Lower leg skin (tissue), 4 donors: ENCODE results near the gene CIP2A. TPM values are rescaled to one million over a fixed set of nuclear protein-coding genes. Genes with fewer than 3 reads are reported as not detected.
"Not testable (repeated sequence)": the region's sequence is repeated elsewhere in the genome, so short reads cannot be mapped to it uniquely, and the experiment has no call there.

Experiments
- DNase-seq, 2 donors: peaks; one replicate each; pipeline ENCODE4 v3.0.0-alpha.2; 2019; ENCODE audit warnings: low spot score in 2 of 2
- H3K4me3 ChIP-seq: fragments of 200-600 bp; sonication (generic); 2 replicates; pipeline ENCODE4 v1.5.1; 2017; ENCODE audit warnings: mild to moderate bottlenecking, low read depth; ENCODE audit not compliant: poor library complexity, severe bottlenecking
- POLR2A ChIP-seq, 2 donors: fragments of 450-650 bp; IDR thresholded peaks; one replicate each; pipeline ENCODE4 v1.6.1; 2016 to 2017; ENCODE audit warnings: antibody characterized with exemption in 2 of 2, mild to moderate bottlenecking in 1 of 2, moderate library complexity in 1 of 2
- WGBS, 2 donors: methylation state at CpG; one replicate each; pipeline ENCODE4 v1.1.5; 2018; 5-methylcytosine and 5-hydroxymethylcytosine counted together
- intact Hi-C: fragments of 100-400 bp; cut with DNase I; formaldehyde crosslinking; loops from one replicate; pipeline ENCODE4 v1.15.0; 2023; ENCODE audit warnings: low total_unique reads
- total RNA-seq, 4 donors: library from RNA; depleted of rRNA; stranded (reverse); fragments of >200 nt; gene quantifications; one replicate each; pipeline ENCODE4 v1.1.0, GENCODE V29; 2016
- TF ChIP-seq, protein P1 (sequence below), 3 donors: fragments of 450-650 bp; IDR thresholded peaks; one replicate each; pipeline ENCODE4 v1.5.1; 2016; ENCODE audit warnings: antibody characterized with exemption in 3 of 3, mild to moderate bottlenecking in 3 of 3, moderate library complexity in 2 of 3

Gene CIP2A
- 1 to 10 TPM in 3 of 4 donors, under 1 TPM in 1; 0.84 to 2.2 (median 1.3) TPM for total RNA-seq

DNA sequence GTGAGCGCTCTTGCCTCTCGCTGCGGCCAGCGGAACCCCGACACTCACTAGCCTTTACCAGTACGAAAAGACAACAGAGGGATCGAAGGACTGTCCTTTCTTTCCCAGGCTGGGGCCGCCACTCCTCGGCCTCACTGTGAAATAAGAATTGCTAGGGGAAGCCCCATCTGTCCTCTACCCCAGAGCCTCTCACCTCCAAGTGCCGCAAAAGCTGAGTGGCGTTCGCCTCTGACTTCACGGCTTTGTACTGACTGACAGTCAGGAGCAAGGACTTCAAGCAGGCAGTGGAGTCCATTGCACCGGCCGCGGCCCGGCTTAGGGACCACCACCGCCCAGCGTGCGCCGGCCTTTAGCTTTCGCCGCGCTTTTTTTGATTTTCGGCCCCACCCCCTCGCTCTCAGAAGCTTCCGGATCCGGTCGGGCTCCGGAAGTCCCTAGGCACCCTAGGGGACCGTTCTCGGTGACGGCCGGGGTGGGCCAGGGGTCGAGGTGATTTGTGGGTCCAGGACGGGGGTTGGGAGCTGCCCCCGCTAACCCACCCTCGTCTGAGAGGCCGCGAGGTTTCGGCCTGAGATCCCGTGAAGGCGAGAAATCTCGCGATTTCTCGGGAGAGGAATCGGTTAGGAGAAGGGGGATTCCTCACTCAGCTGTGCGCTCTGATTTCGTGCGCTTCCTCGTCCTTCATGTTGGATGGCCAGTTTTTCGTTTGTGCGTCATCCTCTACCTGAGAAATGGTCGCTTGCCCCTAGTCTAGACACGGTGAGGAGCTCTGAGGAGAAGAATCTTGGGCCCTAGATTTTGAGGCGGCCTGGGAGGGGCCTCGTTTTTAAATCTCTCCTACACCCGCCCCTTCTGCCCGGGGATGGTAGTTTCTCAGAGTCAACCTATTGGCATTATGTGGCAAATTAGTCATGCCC lies at the start of gene CIP2A, which contains the start of gene DZIP3:
TSS of gene CIP2A (minus strand) at position 358 of the 917 bp plus-strand sequence. CDS start at position 295, 63 bp downstream.
TSS of gene DZIP3 (plus strand) at position 642 of the 917 bp plus-strand sequence. CDS start 15,685 bp downstream, outside the sequence.
- 0 to 1% methylated on average over 44 to 58 of the region's 59 CpGs for WGBS, 2 donors
- intact Hi-C loops = no loop called here
- H3K4me3 ChIP-seq = peak within 1 kb of the TSS; percentile 73
- peak; percentile 65 to 94 for DNase-seq
- TF ChIP-seq, protein P1, sequence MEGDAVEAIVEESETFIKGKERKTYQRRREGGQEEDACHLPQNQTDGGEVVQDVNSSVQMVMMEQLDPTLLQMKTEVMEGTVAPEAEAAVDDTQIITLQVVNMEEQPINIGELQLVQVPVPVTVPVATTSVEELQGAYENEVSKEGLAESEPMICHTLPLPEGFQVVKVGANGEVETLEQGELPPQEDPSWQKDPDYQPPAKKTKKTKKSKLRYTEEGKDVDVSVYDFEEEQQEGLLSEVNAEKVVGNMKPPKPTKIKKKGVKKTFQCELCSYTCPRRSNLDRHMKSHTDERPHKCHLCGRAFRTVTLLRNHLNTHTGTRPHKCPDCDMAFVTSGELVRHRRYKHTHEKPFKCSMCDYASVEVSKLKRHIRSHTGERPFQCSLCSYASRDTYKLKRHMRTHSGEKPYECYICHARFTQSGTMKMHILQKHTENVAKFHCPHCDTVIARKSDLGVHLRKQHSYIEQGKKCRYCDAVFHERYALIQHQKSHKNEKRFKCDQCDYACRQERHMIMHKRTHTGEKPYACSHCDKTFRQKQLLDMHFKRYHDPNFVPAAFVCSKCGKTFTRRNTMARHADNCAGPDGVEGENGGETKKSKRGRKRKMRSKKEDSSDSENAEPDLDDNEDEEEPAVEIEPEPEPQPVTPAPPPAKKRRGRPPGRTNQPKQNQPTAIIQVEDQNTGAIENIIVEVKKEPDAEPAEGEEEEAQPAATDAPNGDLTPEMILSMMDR (IDR thresholded peaks at IDR 0.05) = no peak
- no peak for TF ChIP-seq POLR2A (IDR thresholded peaks at IDR 0.05)

DNA sequence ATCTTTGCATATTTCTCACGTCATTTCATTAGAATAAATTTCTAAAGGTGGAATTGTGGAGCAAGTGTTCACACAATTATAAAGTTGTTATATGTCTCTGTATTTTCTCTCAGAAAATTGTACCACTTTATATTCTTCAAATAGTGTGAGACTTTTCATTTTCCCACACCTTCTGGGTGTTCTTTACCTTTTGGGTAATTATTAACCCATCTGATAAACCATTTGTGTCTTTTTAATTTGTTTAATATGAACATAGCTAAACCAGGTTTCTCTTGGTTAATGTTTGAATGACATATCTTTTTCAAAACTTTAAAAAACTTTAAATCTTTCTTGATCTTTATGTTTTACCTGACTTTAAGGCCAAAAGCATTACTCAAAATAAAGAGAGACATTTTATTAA lies 40.7 kb upstream of the CIP2A start:
- DNase-seq = no peak
- no peak for TF ChIP-seq POLR2A (IDR thresholded peaks at IDR 0.05)
- TF ChIP-seq, protein P1 (IDR thresholded peaks at IDR 0.05) = no peak
- intact Hi-C loops = no loop called here
- no peak overlapping the region for H3K4me3 ChIP-seq
- WGBS, 2 donors = 95 to 96% methylated on average over 1 of the region's 1 CpG

DNA sequence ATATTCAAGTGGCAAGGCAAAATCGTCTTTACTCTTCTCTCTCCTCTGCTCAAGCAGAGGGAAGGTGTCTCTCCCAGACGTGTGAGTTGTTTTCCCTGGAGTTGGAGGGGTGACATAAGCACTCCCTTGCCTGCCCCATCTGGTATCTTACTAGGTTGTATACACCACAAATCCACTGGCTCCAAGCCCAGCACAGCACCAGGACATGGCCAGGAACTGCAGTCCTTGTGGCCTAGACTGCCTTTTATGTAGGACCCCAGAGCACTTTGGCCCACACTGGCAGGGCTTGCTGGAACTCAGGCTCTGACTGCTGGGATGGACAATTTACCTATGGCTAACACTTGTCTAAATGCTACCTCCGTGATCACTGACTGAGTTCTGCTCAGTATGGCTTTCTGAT lies 34.3 kb upstream of the CIP2A start:
- H3K4me3 ChIP-seq = no peak overlapping the region
- TF ChIP-seq, protein P1 (IDR thresholded peaks at IDR 0.05) = no peak
- TF ChIP-seq POLR2A (IDR thresholded peaks at IDR 0.05) = no peak
- intact Hi-C loops = no loop called here
- WGBS, 2 donors = 78 to 79% methylated on average over 3 of the region's 3 CpGs
- DNase-seq = no peak

DNA sequence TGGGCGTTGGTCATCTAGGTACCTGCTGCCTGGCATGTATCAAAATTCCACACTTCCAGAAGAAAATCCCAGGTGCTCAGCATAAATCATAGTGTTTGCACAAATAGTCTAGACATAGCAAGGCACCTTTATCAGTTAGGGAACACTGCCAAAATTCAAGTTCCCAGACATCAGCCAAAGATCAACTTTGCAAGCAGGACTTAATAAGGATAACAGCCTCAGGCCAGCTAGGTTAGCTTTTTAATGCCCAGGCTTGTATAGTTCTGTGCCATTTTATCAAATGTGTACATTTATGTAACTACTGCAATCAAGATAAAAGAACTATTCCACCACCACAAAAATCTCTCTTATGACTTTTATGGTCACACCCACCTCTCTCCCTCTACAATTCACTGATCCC lies 31.0 kb upstream of the CIP2A start:
- WGBS, 2 donors = 57 to 69% methylated on average over 1 of the region's 1 CpG
- DNase-seq = no peak
- H3K4me3 ChIP-seq = no peak overlapping the region
- intact Hi-C loops = no loop called here
- TF ChIP-seq, protein P1 (IDR thresholded peaks at IDR 0.05) = no peak
- TF ChIP-seq POLR2A (IDR thresholded peaks at IDR 0.05) = no peak

DNA sequence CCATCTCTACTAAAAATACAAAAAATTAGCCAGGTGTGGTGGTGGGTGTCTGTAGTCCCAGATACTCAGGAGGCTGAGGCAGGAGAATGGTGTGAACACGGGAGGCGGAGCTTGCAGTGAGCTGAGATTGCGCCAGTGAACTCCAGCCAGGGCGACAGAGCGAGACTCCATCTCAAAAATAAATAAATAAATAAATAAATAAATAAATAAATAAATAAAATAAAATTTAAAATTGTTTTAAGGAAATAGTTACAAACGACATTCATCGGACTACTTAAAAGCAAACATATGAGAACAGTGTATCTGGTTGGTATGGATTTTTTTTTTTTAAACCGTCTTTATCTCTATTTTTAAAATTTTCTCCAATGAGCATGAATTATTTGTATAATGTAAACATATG lies 26.9 kb upstream of the CIP2A start:
- intact Hi-C loops, H3K4me3 ChIP-seq: not testable (repeated sequence)
- 97 to 98% methylated on average over 8 of the region's 8 CpGs for whole genome bisulfite sequencing, 2 donors

DNA sequence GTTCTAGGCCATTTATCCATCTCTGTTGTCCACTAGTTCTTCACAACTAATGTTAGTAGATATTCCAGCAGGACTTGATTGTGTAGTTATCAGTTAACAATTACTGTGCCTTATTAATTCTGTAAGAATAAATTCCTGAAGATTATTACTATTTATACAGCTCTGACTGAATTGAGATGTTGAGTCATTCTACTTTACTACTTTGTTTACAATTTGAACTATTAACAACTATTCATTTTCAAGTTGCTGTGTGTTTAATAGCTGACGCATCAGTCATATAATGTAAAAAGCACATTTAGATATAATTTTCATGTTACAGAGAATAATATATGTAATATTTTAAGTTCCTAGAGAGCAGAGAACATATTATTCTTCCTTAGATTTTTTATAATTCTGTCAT lies 21.4 kb upstream of the CIP2A start:
- WGBS, 2 donors = 96 to 100% methylated on average over 1 of the region's 1 CpG
- no peak overlapping the region for H3K4me3 ChIP-seq
- intact Hi-C loops = no loop called here
- TF ChIP-seq, protein P1 (IDR thresholded peaks at IDR 0.05) = no peak
- no peak for TF ChIP-seq POLR2A (IDR thresholded peaks at IDR 0.05)
- DNase-seq = no peak

More for the DNA sequence above, 26.9 kb upstream of the CIP2A start:
- not testable (repeated sequence) for DNase-seq
